Lower leg skin (tissue), 4 donors: ENCODE results near the gene CELA3B. TPM values are rescaled to one million over a fixed set of nuclear protein-coding genes. Genes with fewer than 3 reads are reported as not detected.
"Not testable (repeated sequence)": the region's sequence is repeated elsewhere in the genome, so short reads cannot be mapped to it uniquely, and the experiment has no call there.

ENCODE experiments used
- DNase-seq, 2 donors: peaks; one replicate each; pipeline ENCODE4 v3.0.0-alpha.2; 2019; ENCODE audit warnings: low spot score in 2 of 2
- H3K4me3 ChIP-seq: fragments of 200-600 bp; sonication (generic); 2 replicates; pipeline ENCODE4 v1.5.1; 2017; ENCODE audit warnings: mild to moderate bottlenecking, low read depth; ENCODE audit not compliant: poor library complexity, severe bottlenecking
- CTCF ChIP-seq, 3 donors: fragments of 450-650 bp; IDR thresholded peaks; one replicate each; pipeline ENCODE4 v1.5.1; 2016; ENCODE audit warnings: antibody characterized with exemption in 3 of 3, mild to moderate bottlenecking in 3 of 3, moderate library complexity in 2 of 3
- POLR2A ChIP-seq, 2 donors: fragments of 450-650 bp; IDR thresholded peaks; one replicate each; pipeline ENCODE4 v1.6.1; 2016 to 2017; ENCODE audit warnings: antibody characterized with exemption in 2 of 2, mild to moderate bottlenecking in 1 of 2, moderate library complexity in 1 of 2
- WGBS, 2 donors: methylation state at CpG; one replicate each; pipeline ENCODE4 v1.1.5; 2018; 5-methylcytosine and 5-hydroxymethylcytosine counted together
- intact Hi-C: fragments of 100-400 bp; cut with DNase I; formaldehyde crosslinking; loops from one replicate; pipeline ENCODE4 v1.15.0; 2023; ENCODE audit warnings: low total_unique reads
- total RNA-seq, 4 donors: library from RNA; depleted of rRNA; stranded (reverse); fragments of >200 nt; gene quantifications; one replicate each; pipeline ENCODE4 v1.1.0, GENCODE V29; 2016

The CELA3B gene
- total RNA-seq, 4 donors from 2014 or later, result not detected

DNA sequence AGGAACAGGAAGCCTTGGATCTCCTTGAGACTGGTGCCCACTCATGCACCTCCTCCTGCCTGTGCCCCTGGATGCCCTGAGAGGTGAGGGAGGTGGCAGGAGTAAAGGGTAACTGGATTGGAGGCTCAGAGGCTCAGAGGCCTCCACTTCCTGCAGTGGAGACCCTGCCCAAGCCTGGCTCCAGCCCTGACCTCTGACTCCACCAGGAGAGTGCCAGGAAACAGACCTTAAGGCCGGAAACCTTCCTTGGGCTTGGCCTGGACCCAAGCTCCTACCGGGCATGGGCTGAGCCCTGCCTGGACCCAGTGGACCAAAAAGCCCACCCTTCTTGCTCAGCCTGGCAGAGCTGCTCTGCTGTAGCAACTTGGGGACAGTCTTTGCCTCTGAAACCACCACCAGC lies 15.0 kb upstream of the CELA3B start:
- TF ChIP-seq CTCF (IDR thresholded peaks at IDR 0.05) (no peak), POLR2A (IDR thresholded peaks at IDR 0.05) (no peak)
- intact Hi-C loops, result no loop called here
- H3K4me3 ChIP-seq, result no peak overlapping the region
- WGBS, 2 donors, result 20% methylated on average over 1 of the region's 2 CpGs; no CpG with 5 or more reads in 1 of the 2 donors
- no peak for DNase-seq

DNA sequence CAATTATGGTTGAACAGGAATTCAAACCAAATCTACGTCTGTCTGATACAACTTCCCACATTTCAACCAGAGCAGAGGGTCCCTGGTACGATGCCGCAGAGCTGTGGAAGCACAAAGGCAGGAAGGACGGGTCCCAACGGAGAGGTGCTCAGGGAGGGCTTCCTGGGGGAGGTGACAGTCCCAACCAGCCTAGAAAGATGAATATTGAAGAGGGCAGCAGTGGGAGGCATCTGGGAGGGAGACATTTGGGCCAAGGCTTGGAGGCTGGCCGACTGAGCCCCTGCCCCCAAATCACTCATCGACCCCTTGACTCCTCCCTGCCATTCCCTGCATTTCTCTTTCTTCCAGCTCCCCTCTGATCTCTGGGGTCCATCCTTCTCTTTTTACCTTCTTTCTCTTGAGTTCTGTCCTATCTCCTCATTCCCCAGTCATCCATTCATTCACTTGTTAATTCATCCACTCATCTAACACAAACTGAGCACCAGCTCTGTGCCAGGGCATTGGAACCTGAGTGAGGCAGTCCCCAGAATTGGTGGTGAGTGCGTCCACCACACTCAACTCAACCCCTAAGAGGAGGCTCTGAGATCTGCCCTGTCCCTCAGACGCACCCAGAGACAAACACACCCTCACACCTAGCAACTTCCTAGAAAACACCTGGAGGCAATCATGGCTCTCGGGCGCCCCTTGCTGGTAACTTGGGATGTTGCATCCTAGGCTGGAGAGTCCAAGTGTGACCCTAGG lies 13.2 kb upstream of the CELA3B start:
- WGBS, 2 donors, result 46% methylated on average over 11 of the region's 11 CpGs
- peak; percentile 75 to 96 for DNase-seq
- TF ChIP-seq CTCF (IDR thresholded peaks at IDR 0.05), result peak in 1 of 3 donors; percentile 82
- TF ChIP-seq POLR2A (IDR thresholded peaks at IDR 0.05), result no peak
- intact Hi-C loops, result no loop called here
- H3K4me3 ChIP-seq, result no peak overlapping the region

DNA sequence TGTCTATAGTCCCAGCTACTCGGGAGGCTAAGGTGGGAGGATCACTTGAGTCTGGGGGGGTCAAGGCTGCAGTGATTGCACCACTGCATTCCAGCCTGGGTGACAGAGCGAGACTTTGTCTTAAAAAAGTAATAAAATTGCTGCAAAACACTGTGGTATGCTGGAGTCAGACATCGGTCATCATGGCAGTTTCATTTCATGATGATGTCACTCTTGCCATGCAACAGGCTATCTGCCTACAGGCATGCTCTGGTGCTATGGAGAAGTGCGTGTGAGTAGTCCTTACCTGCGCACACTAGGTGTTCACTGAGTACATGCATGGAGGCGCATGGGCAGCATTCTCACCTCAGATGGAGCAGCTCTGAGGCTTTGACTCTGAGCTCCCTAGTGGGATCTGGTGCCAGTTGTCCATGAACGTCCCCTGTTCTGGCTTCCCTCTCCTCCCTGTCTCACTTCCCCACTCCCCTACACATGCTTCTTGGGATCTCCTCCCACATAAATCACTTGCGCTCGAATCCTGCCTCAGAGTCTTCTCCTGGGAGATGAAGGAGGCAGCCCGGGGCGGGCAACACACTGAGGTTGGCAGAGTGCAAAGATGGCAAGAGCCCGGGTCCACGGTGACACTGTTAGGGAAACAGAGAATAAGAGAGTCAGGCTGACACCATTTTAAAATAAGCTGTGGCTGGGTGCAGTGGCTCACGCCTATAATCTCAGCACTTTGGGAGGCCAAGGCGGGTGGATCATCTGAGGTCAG lies 10.4 kb upstream of the CELA3B start:
- TF ChIP-seq POLR2A (IDR thresholded peaks at IDR 0.05), result no peak
- no peak for TF ChIP-seq CTCF (IDR thresholded peaks at IDR 0.05)
- DNase-seq, result no peak
- intact Hi-C loops, result no loop called here
- no peak overlapping the region for H3K4me3 ChIP-seq
- WGBS, 2 donors, result 83 to 88% methylated on average over 15 of the region's 15 CpGs

DNA sequence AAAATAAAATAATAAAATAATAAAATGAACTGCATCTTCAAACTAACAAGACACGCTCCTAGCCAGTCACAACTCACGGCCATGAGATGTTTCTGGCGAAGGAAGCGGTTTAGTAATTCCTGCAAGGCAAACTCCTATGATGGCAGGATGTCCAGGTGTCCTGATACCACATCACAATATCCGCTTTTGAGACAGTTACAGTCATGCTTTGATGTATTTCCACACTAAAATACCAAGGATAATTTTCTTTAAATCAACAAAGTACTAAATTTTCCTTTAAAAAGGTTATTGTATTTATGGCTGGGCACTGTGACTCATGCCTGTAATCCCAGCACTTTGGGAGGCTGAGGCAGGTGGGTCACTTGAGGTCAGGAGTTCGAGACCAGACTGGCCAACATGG lies 9.6 kb upstream of the CELA3B start:
- H3K4me3 ChIP-seq, intact Hi-C loops: not testable (repeated sequence)
- 92 to 95% methylated on average over 6 of the region's 6 CpGs for WGBS, 2 donors

GRCh38 chr1:21969066-21969465 lies 7.8 kb upstream of the CELA3B start:
- intact Hi-C loops, DNase-seq, H3K4me3 ChIP-seq: not testable (repeated sequence)
- 32 to 60% methylated on average over 5 of the region's 5 CpGs for WGBS, 2 donors

More for the DNA sequence above, 9.6 kb upstream of the CELA3B start:
- DNase-seq, result not testable (repeated sequence)

DNA sequence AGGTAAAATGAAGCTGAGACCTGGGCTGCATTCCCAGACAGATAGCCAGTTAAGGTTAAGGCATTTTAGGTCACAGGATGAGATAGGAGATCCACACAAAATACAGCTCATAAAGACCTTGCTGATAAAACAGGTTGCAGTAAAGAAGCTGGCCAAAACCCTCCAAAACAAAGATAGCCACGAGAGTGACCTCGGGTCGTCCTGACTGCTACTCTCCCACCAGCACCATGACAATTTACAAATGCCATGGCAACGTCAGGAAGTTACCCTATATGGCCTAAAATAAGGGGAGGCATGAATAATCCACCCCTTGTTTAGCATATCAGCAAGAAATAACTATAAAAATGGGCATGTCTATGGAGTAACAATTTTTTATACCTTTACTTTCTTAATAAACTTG lies 6.3 kb upstream of the CELA3B start:
- 66 to 68% methylated on average over 4 of the region's 4 CpGs for WGBS, 2 donors
- DNase-seq, intact Hi-C loops, H3K4me3 ChIP-seq: not testable (repeated sequence)

DNA sequence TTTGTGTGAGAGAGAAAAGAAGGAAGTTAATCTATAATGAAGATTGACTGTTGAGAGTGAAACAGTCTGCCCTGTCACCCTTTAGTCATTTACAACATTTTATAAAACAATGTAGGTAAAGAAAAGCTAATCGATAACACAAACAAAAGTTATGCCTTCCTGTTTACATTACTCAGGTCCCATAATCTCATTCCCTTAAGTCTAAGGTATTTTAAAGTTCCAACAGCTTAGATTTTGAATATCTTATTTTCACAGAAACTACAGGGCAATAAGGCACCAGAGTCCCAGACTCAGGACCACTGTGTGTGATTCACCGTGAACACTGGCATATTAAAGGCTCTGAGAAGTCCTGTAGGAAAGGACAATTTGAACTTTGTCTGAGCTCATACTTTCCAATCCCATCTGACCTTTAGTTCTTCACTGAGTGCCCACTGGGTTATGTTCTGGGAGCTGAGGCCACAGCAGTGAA lies 3.8 kb upstream of the CELA3B start:
- H3K4me3 ChIP-seq, DNase-seq, intact Hi-C loops: not testable (repeated sequence)
- WGBS, 2 donors, result 55 to 83% methylated on average over 2 of the region's 2 CpGs

DNA sequence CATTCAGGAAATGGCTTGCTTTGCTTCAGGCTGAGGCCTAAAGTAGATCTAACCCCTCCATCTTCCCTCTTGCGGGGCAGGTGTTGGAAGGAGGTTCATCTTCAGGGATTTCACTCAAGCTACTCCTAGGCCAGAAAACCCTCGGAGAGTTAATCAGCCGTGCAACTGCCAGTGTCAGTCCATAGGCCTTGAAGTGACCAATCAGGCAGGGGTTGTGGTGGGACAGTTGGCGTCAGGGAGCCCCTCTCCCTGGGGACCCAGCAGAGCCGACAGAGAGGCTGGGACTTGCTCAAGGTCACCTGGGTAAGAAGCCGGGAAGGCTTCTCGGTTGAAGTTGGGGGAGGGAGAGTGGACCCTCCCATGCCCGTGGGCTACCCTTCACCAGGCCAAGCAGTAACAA lies 2.9 kb upstream of the CELA3B start:
- WGBS, 2 donors, result 89 to 91% methylated on average over 8 of the region's 8 CpGs
- H3K4me3 ChIP-seq, intact Hi-C loops, DNase-seq: not testable (repeated sequence)

GRCh38 chr1:21974699-21975098 lies 2.1 kb upstream of the CELA3B start:
- intact Hi-C loops, DNase-seq, H3K4me3 ChIP-seq: not testable (repeated sequence)
- 44 to 46% methylated on average over 6 of the region's 6 CpGs for WGBS, 2 donors

GRCh38 chr1:21975296-21975695 lies 1.5 kb upstream of the CELA3B start:
- DNase-seq, intact Hi-C loops, H3K4me3 ChIP-seq: not testable (repeated sequence)
- WGBS, 2 donors, result 86 to 90% methylated on average over 9 of the region's 9 CpGs

GRCh38 chr1:21978209-21978608 lies 1.4 kb downstream of the CELA3B start:
- DNase-seq, H3K4me3 ChIP-seq, intact Hi-C loops: not testable (repeated sequence)
- WGBS, 2 donors, result 93 to 96% methylated on average over 11 of the region's 11 CpGs
